Stimulated activated CD4-positive, alpha-beta T cell treated with anti-CD3 and anti-CD28 coated beads, TNF-alpha, amount 100 ng/mL, for 48 hours (primary cell): ENCODE data around the gene SEC61A1.

Experiments
- DNase-seq, 3 donors: peaks; one replicate each; pipeline ENCODE4 v3.0.0-alpha.2; 2020; ENCODE audit warnings: low read depth in 3 of 3

Gene SEC61A1

GRCh38 chr3:128077202-128077624, 25.0 kb downstream of the SEC61A1 start:
- no peak for DNase-seq

- no peak for DNase-seq
Observed at GRCh38 chr3:128077665-128078064, 25.4 kb downstream of the SEC61A1 start.

GRCh38 chr3:128078322-128078721, 26.1 kb downstream of the SEC61A1 start:
- DNase-seq: no peak

GRCh38 chr3:128078875-128079274, 26.6 kb downstream of the SEC61A1 start:
- no peak for DNase-seq

- no peak for DNase-seq
Observed at GRCh38 chr3:128079823-128080222, 27.6 kb downstream of the SEC61A1 start.

GRCh38 chr3:128080323-128081080, 28.3 kb downstream of the SEC61A1 start:
- no peak for DNase-seq

- DNase-seq: no peak
Observed at GRCh38 chr3:128081226-128081625, 29.0 kb downstream of the SEC61A1 start.

GRCh38 chr3:128081846-128082245, 29.6 kb downstream of the SEC61A1 start:
- no peak for DNase-seq

GRCh38 chr3:128082546-128082945, 30.3 kb downstream of the SEC61A1 start:
- no peak for DNase-seq

GRCh38 chr3:128083396-128083795, 31.2 kb downstream of the SEC61A1 start:
- no peak for DNase-seq

GRCh38 chr3:128083980-128084674, 31.9 kb downstream of the SEC61A1 start:
- DNase-seq: no peak

- no peak for DNase-seq
Observed at GRCh38 chr3:128084675-128085021, 32.4 kb downstream of the SEC61A1 start.

- DNase-seq: no peak
Observed at GRCh38 chr3:128089135-128089534, 36.9 kb downstream of the SEC61A1 start.

GRCh38 chr3:128091586-128091985, 39.3 kb downstream of the SEC61A1 start:
- no peak for DNase-seq

GRCh38 chr3:128094295-128095151, 42.3 kb downstream of the SEC61A1 start:
- DNase-seq: no peak

GRCh38 chr3:128095222-128095703, 43.0 kb downstream of the SEC61A1 start:
- DNase-seq: peak; percentile 41 to 77 (median 59)

- DNase-seq: no peak
Observed at GRCh38 chr3:128098234-128098633, 46.0 kb downstream of the SEC61A1 start.

- DNase-seq: no peak
Observed at GRCh38 chr3:128100161-128100560, 47.9 kb downstream of the SEC61A1 start.

GRCh38 chr3:128100638-128101037, 48.4 kb downstream of the SEC61A1 start:
- no peak for DNase-seq

GRCh38 chr3:128103136-128103676, 51.0 kb downstream of the SEC61A1 start:
- no peak for DNase-seq

GRCh38 chr3:128107834-128108233, 55.6 kb downstream of the SEC61A1 start:
- no peak for DNase-seq

- DNase-seq: no peak
Observed at GRCh38 chr3:128111147-128111546, 58.9 kb downstream of the SEC61A1 start.
